ENCODE results near the gene SCAMP3. TPM values are rescaled to one million over a fixed set of nuclear protein-coding genes. Genes with fewer than 3 reads are reported as not detected.
A peak's percentile ranks its signal among the peaks of the same experiment; 100 is the strongest.
"Not testable (repeated sequence)": the region's sequence is repeated elsewhere in the genome, so short reads cannot be mapped to it uniquely, and the experiment has no call there.

SCAMP3 gene
- total and polyA plus RNA-seq, 4 donors: 14.9 to 47.0 (median 31.7) TPM

DNA sequence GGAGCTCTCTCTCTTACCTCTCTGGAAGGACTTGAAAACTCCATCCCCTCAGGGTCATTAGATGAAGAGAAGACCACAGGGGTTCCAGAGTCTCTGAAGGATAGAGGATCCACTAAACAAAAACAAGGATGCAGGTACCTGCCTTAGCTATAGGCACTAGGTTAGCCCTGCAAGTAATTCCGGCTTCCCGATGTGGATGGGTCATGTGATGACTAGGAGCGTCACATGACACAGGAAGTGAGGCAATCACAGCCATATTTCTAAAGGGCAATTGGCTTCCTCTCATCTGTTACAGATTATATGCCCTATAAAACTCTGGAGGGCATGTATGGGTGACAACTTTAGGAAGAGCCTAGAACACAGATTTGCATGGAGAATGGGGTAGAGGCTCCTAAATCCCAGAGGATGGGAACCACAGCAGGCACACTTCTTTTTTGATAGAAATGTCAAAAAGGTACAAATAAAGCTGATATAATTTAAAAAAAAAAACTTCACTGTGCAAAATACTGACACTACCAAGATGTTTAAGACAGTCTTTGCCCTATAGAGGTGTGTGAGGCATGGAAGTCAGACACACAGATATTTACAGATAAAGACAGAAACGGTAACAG, 21.0 kb downstream of the SCAMP3 start:
- Histone ChIP-seq H3K9ac (ENCODE audit: low read depth in 1 of 2, low read length in 2 of 2) (peak overlapping the region in 1 of 2 donors; percentile 79), H3K27me3 (ENCODE audit: control insufficient read depth in 4 of 4, insufficient read depth in 4 of 4, low read length in 3 of 4) (no peaks in the 10 kb centered on the region), H3K9me3 (ENCODE audit: control insufficient read depth in 4 of 4, low read length in 3 of 4) (no peaks in the 10 kb centered on the region), H3K36me3 (ENCODE audit: control insufficient read depth in 4 of 4, insufficient read depth in 3 of 4, low read depth in 1 of 4, low read length in 3 of 4) (peaks cover 0 to 11% (median 3%) of the 10 kb centered on the region in 4 donors), H3K27ac (ENCODE audit: low read depth in 1 of 2, low read length in 2 of 2) (peak overlapping the region in 1 of 2 donors; percentile 32), H3K4me3 (ENCODE audit: low read depth in 1 of 3, low read length in 3 of 3) (peak overlapping the region; percentile 41 to 55 (median 54)), H3K4me1 (ENCODE audit: control insufficient read depth in 4 of 4, insufficient read depth in 4 of 4, low read length in 3 of 4) (peaks cover 1 to 28% (median 21%) of the 10 kb centered on the region in 4 donors)
- WGBS: 19% methylated on average over 4 of the region's 4 CpGs
- peak; percentile 100 for TF ChIP-seq YY1 (IDR thresholded peaks at IDR 0.05)
- TF ChIP-seq, protein P1, sequence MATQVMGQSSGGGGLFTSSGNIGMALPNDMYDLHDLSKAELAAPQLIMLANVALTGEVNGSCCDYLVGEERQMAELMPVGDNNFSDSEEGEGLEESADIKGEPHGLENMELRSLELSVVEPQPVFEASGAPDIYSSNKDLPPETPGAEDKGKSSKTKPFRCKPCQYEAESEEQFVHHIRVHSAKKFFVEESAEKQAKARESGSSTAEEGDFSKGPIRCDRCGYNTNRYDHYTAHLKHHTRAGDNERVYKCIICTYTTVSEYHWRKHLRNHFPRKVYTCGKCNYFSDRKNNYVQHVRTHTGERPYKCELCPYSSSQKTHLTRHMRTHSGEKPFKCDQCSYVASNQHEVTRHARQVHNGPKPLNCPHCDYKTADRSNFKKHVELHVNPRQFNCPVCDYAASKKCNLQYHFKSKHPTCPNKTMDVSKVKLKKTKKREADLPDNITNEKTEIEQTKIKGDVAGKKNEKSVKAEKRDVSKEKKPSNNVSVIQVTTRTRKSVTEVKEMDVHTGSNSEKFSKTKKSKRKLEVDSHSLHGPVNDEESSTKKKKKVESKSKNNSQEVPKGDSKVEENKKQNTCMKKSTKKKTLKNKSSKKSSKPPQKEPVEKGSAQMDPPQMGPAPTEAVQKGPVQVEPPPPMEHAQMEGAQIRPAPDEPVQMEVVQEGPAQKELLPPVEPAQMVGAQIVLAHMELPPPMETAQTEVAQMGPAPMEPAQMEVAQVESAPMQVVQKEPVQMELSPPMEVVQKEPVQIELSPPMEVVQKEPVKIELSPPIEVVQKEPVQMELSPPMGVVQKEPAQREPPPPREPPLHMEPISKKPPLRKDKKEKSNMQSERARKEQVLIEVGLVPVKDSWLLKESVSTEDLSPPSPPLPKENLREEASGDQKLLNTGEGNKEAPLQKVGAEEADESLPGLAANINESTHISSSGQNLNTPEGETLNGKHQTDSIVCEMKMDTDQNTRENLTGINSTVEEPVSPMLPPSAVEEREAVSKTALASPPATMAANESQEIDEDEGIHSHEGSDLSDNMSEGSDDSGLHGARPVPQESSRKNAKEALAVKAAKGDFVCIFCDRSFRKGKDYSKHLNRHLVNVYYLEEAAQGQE (IDR thresholded peaks at IDR 0.05): peak; percentile 27
- peak; percentile 5 for TF ChIP-seq FOXA2 (IDR thresholded peaks at IDR 0.05)
- TF ChIP-seq TAF1 (conservative IDR thresholded peaks at IDR 0.05): no peak
- TF ChIP-seq HNF4A (conservative IDR thresholded peaks at IDR 0.05): peak in 1 of 2 donors; percentile 21
- peak in 1 of 2 donors; percentile 17 for TF ChIP-seq RAD21 (IDR thresholded peaks at IDR 0.05)
- TF ChIP-seq GABPA (IDR thresholded peaks at IDR 0.05 in 1 of 2, conservative IDR thresholded peaks at IDR 0.05 in 1 of 2): peak; percentile 22 to 80
- TF ChIP-seq, protein P2, sequence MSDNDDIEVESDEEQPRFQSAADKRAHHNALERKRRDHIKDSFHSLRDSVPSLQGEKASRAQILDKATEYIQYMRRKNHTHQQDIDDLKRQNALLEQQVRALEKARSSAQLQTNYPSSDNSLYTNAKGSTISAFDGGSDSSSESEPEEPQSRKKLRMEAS (IDR thresholded peaks at IDR 0.05): no peak
- no peak for TF ChIP-seq FOXA1 (IDR thresholded peaks at IDR 0.05)
- TF ChIP-seq, protein P3, sequence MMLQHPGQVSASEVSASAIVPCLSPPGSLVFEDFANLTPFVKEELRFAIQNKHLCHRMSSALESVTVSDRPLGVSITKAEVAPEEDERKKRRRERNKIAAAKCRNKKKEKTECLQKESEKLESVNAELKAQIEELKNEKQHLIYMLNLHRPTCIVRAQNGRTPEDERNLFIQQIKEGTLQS (IDR thresholded peaks at IDR 0.05): peak; percentile 75
- DNase-seq (ENCODE audit: low spot score): peak; percentile 61

DNA sequence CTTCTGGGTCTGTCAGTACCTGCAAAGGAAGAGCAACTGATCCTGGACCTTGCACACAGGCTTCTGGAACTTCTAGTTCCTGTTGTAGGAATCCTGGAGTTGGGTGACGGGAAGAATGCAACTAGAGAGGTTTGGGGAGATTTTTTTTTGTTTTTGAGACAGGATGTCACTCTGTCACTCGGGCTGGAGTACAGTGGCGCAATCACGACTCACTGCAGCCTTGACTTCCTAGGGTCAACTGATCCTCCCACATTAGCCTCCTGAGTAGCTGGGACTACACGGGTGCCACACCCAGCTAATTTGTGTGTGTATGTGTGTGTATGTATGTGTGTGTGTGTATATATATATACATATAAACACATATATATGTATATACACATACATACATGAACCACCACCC, 25.7 kb downstream of the SCAMP3 start:
- Histone ChIP-seq H3K27me3 (ENCODE audit: control insufficient read depth in 4 of 4, insufficient read depth in 4 of 4, low read length in 3 of 4) (no peaks in the 10 kb centered on the region), H3K9ac (ENCODE audit: low read depth in 1 of 2, low read length in 2 of 2) (no peak overlapping the region), H3K4me3 (ENCODE audit: low read depth in 1 of 3, low read length in 3 of 3) (no peak overlapping the region), H3K4me1 (ENCODE audit: control insufficient read depth in 4 of 4, insufficient read depth in 4 of 4, low read length in 3 of 4) (peaks cover 1 to 10% (median 6%) of the 10 kb centered on the region in 4 donors), H3K27ac (ENCODE audit: low read depth in 1 of 2, low read length in 2 of 2) (no peak overlapping the region), H3K36me3 (ENCODE audit: control insufficient read depth in 4 of 4, insufficient read depth in 3 of 4, low read depth in 1 of 4, low read length in 3 of 4) (peaks cover 2 to 17% (median 7%) of the 10 kb centered on the region in 4 donors), H3K9me3 (ENCODE audit: control insufficient read depth in 4 of 4, low read length in 3 of 4) (no peaks in the 10 kb centered on the region)
- no peak for DNase-seq (ENCODE audit: low spot score)
- TF ChIP-seq TAF1 (conservative IDR thresholded peaks at IDR 0.05) (no peak), RXRA (IDR thresholded peaks at IDR 0.05) (no peak), HNF4G (IDR thresholded peaks at IDR 0.05) (no peak), GABPA (IDR thresholded peaks at IDR 0.05 in 1 of 2, conservative IDR thresholded peaks at IDR 0.05 in 1 of 2) (no peak)
- TF ChIP-seq, protein P3 (IDR thresholded peaks at IDR 0.05): no peak
- WGBS: 81% methylated on average over 5 of the region's 5 CpGs

DNA sequence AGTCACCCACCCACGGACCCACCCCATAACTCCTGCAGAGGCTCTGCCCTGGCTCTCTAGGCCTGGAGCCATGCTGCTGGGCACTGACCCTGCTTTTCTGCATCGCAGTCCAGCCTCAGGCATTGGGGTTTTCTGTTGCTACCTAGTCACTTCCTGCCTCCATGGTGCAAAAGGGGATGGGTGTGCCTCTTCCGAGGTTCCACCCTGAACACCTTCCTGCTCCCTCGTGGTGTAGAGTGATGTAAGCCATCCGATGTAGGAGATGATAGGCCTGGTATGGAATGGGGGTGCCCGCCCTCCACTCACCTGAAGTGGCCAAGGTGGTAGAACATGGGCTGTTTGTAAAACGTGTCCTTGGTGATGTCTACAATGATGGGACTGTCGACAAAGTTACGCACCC, 26.8 kb downstream of the SCAMP3 start:
- not testable (repeated sequence) for H3K4me3 ChIP-seq (ENCODE audit: low read depth in 1 of 3, low read length in 3 of 3); H3K27me3 ChIP-seq (ENCODE audit: control insufficient read depth in 4 of 4, insufficient read depth in 4 of 4, low read length in 3 of 4); H3K27ac ChIP-seq (ENCODE audit: low read depth in 1 of 2, low read length in 2 of 2); H3K4me1 ChIP-seq (ENCODE audit: control insufficient read depth in 4 of 4, insufficient read depth in 4 of 4, low read length in 3 of 4); H3K9ac ChIP-seq (ENCODE audit: low read depth in 1 of 2, low read length in 2 of 2); H3K9me3 ChIP-seq (ENCODE audit: control insufficient read depth in 4 of 4, low read length in 3 of 4); DNase-seq (ENCODE audit: low spot score)
- H3K36me3 ChIP-seq (ENCODE audit: control insufficient read depth in 4 of 4, insufficient read depth in 3 of 4, low read depth in 1 of 4, low read length in 3 of 4): peaks cover 2 to 17% (median 7%) of the 10 kb centered on the region in 4 donors
- 95% methylated on average over 8 of the region's 9 CpGs for WGBS

DNA sequence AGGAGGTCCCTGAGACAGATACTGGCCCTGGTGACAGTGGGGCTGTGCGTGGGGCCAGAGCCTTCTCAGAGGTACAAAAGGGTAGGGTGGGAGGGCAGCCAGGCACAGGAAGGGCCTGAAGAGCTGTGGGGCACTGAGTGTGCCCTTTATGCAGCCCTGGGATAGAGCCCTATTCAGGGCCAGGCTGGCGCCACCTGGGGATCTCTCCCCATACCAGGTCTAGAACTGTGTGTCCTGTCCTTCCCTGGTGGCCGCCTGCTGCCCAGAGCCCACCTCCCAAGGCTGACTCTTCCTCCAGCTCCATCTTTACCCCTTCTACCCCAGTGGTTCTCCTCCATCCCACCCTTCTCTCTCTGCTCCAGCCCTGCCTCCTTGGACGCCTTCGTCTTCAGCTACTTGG, 28.7 kb downstream of the SCAMP3 start:
- H3K9ac ChIP-seq (ENCODE audit: low read depth in 1 of 2, low read length in 2 of 2); H3K4me3 ChIP-seq (ENCODE audit: low read depth in 1 of 3, low read length in 3 of 3); H3K27me3 ChIP-seq (ENCODE audit: control insufficient read depth in 4 of 4, insufficient read depth in 4 of 4, low read length in 3 of 4); H3K4me1 ChIP-seq (ENCODE audit: control insufficient read depth in 4 of 4, insufficient read depth in 4 of 4, low read length in 3 of 4); H3K27ac ChIP-seq (ENCODE audit: low read depth in 1 of 2, low read length in 2 of 2); H3K9me3 ChIP-seq (ENCODE audit: control insufficient read depth in 4 of 4, low read length in 3 of 4); DNase-seq (ENCODE audit: low spot score): not testable (repeated sequence)
- 98% methylated on average over 2 of the region's 5 CpGs for WGBS
- H3K36me3 ChIP-seq (ENCODE audit: control insufficient read depth in 4 of 4, insufficient read depth in 3 of 4, low read depth in 1 of 4, low read length in 3 of 4): peaks cover 0 to 17% (median 7%) of the 10 kb centered on the region in 4 donors

DNA sequence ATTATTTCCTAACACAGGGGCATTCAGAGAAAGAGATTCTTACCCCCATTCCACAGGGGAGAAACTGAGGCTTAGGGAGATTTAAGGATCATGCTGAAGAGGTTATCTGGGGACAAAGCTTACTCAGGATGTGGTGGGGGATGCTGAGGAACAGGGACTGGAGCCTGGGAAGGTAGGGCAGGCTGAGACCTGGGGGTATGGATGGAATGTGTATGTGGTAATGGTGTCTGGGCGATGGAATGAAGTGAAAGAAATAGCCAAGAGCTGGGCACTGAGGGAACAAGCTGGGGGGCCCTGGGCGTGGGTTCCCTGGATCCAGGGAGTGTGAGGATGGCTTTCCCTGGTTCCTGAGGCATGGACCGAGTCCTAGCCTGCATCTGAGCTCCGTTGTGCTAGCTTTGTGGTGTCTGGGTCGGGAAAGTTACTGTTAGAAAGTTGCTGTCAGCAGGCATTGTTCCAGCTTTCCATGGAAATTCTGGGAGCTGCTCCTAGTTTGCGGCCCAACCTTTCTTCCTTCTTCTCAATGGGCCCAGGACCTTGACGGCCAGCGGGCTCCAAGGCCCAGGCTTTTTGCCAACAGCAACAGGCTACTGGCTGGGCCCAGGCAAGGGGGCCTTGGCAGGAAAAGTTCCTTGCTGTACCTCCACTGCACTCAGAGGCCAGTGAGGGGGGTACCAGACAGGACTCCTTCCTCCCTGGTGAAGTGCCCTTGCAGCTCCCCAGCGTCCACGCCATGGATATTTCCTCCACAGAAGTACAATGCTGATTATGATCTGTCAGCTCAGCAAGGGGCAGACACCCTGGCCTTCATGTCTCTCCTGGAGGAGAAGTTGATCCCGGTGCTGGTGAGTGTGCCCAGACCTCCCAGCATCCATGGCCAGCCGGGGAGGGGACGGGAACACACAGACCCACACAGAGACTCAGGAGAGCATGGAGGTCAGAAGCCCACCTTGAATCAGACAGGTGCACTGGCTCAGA, 29.9 kb downstream of the SCAMP3 start:
- H3K27ac ChIP-seq (ENCODE audit: low read depth in 1 of 2, low read length in 2 of 2); H3K9ac ChIP-seq (ENCODE audit: low read depth in 1 of 2, low read length in 2 of 2); H3K9me3 ChIP-seq (ENCODE audit: control insufficient read depth in 4 of 4, low read length in 3 of 4); DNase-seq (ENCODE audit: low spot score); H3K4me1 ChIP-seq (ENCODE audit: control insufficient read depth in 4 of 4, insufficient read depth in 4 of 4, low read length in 3 of 4); H3K27me3 ChIP-seq (ENCODE audit: control insufficient read depth in 4 of 4, insufficient read depth in 4 of 4, low read length in 3 of 4); H3K4me3 ChIP-seq (ENCODE audit: low read depth in 1 of 3, low read length in 3 of 3): not testable (repeated sequence)
- peaks cover 0 to 13% (median 4%) of the 10 kb centered on the region in 4 donors for H3K36me3 ChIP-seq (ENCODE audit: control insufficient read depth in 4 of 4, insufficient read depth in 3 of 4, low read depth in 1 of 4, low read length in 3 of 4)
- WGBS: 82% methylated on average over 13 of the region's 13 CpGs
